Endothelial cell of umbilical vein (primary cell): Measurements from ENCODE around the gene NSD2. TPM values are rescaled to one million over a fixed set of nuclear protein-coding genes. Genes with fewer than 3 reads are reported as not detected.

Experiments used
- BruUV-seq: library from RNA; stranded (reverse); fragments of 400-500 nt; replicated peaks from 2 replicates; lab custom pipeline; 2021; lab: Mats Ljungman, UMichigan
- CTCF ChIA-PET: fragments of 300-600, 350-600 bp; sonication (Branson Sonifier 250); formaldehyde crosslinking; loops from one replicate; lab custom pipeline; 2021; ENCODE audit warnings: antibody characterized with exemption, inconsistent platforms; lab: Charles Lee
- POLR2A ChIA-PET: fragments of 300-600, 350-600 bp; sonication (Branson Sonifier 250); formaldehyde crosslinking; loops from one replicate; lab custom pipeline; 2021; ENCODE audit warnings: antibody characterized with exemption, inconsistent platforms; lab: Charles Lee
- DNase-seq: peaks from one replicate; pipeline ENCODE4 v3.0.0-alpha.2; 2011; ENCODE audit warnings: low read depth, low spot score
- FAIRE-seq: peaks from 2 replicates; lab custom pipeline; 2011; peaks lifted over from hg19 to GRCh38; lab: Jason Lieb, UNC
- H2AFZ ChIP-seq: 2 replicates; pipeline ENCODE4 v1.6.0; 2012; ENCODE audit warnings: low read depth, low read length, control low read depth, inconsistent platforms
- H3K27ac ChIP-seq: 2 replicates; pipeline ENCODE4 v1.5.1; 2011; ENCODE audit warnings: low read depth, mild to moderate bottlenecking, control low read depth, low read length, moderate library complexity; ENCODE audit not compliant: insufficient read depth
- H3K27me3 ChIP-seq, 2 experiments: 2 replicates each; pipeline versions ENCODE4 v1.6.0 to v1.6.1; 2011; ENCODE audit warnings: low read length in 2 of 2, mixed read lengths in 1 of 2; ENCODE audit not compliant: control insufficient read depth in 2 of 2, insufficient read depth in 2 of 2
- H3K36me3 ChIP-seq, 2 experiments: 2 replicates in 1 of 2; 3 replicates in 1 of 2; pipeline ENCODE4 v1.5.1; 2011; ENCODE audit warnings: low read length in 2 of 2, mild to moderate bottlenecking in 1 of 2, moderate library complexity in 1 of 2; ENCODE audit not compliant: control insufficient read depth in 2 of 2, insufficient read depth in 2 of 2; ENCODE audit errors: extremely low read depth in 1 of 2
- H3K4me1 ChIP-seq: 3 replicates; pipeline ENCODE4 v1.5.1; 2011; ENCODE audit warnings: mild to moderate bottlenecking, low read length; ENCODE audit not compliant: control insufficient read depth, insufficient read depth; ENCODE audit errors: extremely low read depth
- H3K4me2 ChIP-seq: 2 replicates; pipeline ENCODE4 v1.6.1; 2011; ENCODE audit warnings: low read length, control low read depth, mixed read lengths; ENCODE audit not compliant: insufficient read depth
- H3K4me3 ChIP-seq, 3 experiments: fragments of 200-600 bp in 1 of 3; sonication (generic), shearing (Covaris generic) in 1 of 3; replicated peaks in 1 of 3; 2 replicates each; pipeline ENCODE4 v1.5.1; 2011 to 2016; ENCODE audit warnings: control low read depth in 3 of 3, low read length in 3 of 3, mild to moderate bottlenecking in 2 of 3, inconsistent platforms in 1 of 3, low read depth in 1 of 3, moderate library complexity in 1 of 3; ENCODE audit not compliant: insufficient read depth in 1 of 3
- H3K79me2 ChIP-seq: 2 replicates; pipeline ENCODE4 v1.6.0; 2012; ENCODE audit warnings: low read length, inconsistent platforms; ENCODE audit not compliant: control insufficient read depth, insufficient read depth
- H3K9ac ChIP-seq: replicated peaks from 2 replicates; pipeline ENCODE3; 2011; ENCODE audit warnings: low read length, control low read depth; ENCODE audit not compliant: insufficient read depth; ENCODE audit errors: extremely low read depth
- H3K9me1 ChIP-seq: replicated peaks from 3 replicates; pipeline ENCODE4 v1.6.0; 2011; ENCODE audit warnings: mild to moderate bottlenecking, low read length; ENCODE audit not compliant: control insufficient read depth, insufficient read depth; ENCODE audit errors: extremely low read depth
- H3K9me3 ChIP-seq: replicated peaks from 2 replicates; pipeline ENCODE4 v1.5.1; 2012; ENCODE audit warnings: low read length, inconsistent platforms; ENCODE audit not compliant: control insufficient read depth, insufficient read depth
- H4K20me1 ChIP-seq: replicated peaks from 2 replicates; pipeline ENCODE3; 2011; ENCODE audit warnings: mild to moderate bottlenecking, low read length; ENCODE audit not compliant: control insufficient read depth, insufficient read depth; ENCODE audit errors: extremely low read depth
- EZH2 ChIP-seq: IDR thresholded peaks from 2 replicates; pipeline ENCODE4 v1.6.1; 2012; ENCODE audit warnings: borderline replicate concordance, low read depth, mild to moderate bottlenecking, moderate library complexity, low read length, inconsistent platforms; ENCODE audit not compliant: severe bottlenecking
- FOS ChIP-seq: IDR thresholded peaks from 2 replicates; pipeline ENCODE4 v1.6.1; 2011; ENCODE audit warnings: mild to moderate bottlenecking, low read length, moderate library complexity, borderline replicate concordance; ENCODE audit not compliant: insufficient read depth
- JUN ChIP-seq: IDR thresholded peaks from 2 replicates; pipeline ENCODE4 v1.6.1; 2011; ENCODE audit warnings: borderline replicate concordance, low read depth; ENCODE audit not compliant: insufficient read length, insufficient read depth
- MAX ChIP-seq: IDR thresholded peaks from 2 replicates; pipeline ENCODE4 v1.6.1; 2011; ENCODE audit not compliant: insufficient read depth, insufficient read length
- MYC ChIP-seq: IDR thresholded peaks from one replicate; pipeline ENCODE4 v1.6.1; 2011; ENCODE audit warnings: mild to moderate bottlenecking, low read depth, low read length
- POLR2A ChIP-seq: IDR thresholded peaks from 2 replicates; pipeline ENCODE4 v1.6.1; 2012; ENCODE audit warnings: low read depth, mild to moderate bottlenecking, control low read depth, low read length
- POLR2AphosphoS5 ChIP-seq: IDR thresholded peaks from 2 replicates; pipeline ENCODE4 v1.6.1; 2012; ENCODE audit warnings: low read depth, mild to moderate bottlenecking, control low read depth, low read length, moderate library complexity; ENCODE audit not compliant: insufficient read depth
- dilution Hi-C: fragments of 300-500 bp; cut with MboI; formaldehyde crosslinking; loops from one replicate; pipeline ENCODE4 v1.15.0; 2019; ENCODE audit warnings: low sequenced_read_pairs; ENCODE audit not compliant: extremely low pct_ligation_motif_present
- intact Hi-C: fragments of 100-400 bp; cut with micrococcal nuclease; formaldehyde crosslinking; loops from one replicate; pipeline ENCODE4 v1.10.0; 2022
- polyA plus RNA-seq, 4 experiments: library from polyadenylated mRNA; depleted of rRNA in 3 of 4; stranded (reverse) in 3 of 4; unstranded in 1 of 4; fragments of >200 nt; gene quantifications; 2 replicates each; pipeline versions ENCODE4 v1.2.1 to v1.2.3, GENCODE V29; 2011 to 2012; ENCODE audit warnings: missing spikeins in 1 of 4
- total RNA-seq: library from RNA; stranded (reverse); gene quantifications from 2 replicates; pipeline ENCODE4 v1.2.3, GENCODE V29; 2021

NSD2 gene
- total and polyA plus RNA-seq, 2 donors (not counting 3 experiments of a cell fraction or from before 2014, with no cell fraction given) = 31.3 to 171 TPM

DNA sequence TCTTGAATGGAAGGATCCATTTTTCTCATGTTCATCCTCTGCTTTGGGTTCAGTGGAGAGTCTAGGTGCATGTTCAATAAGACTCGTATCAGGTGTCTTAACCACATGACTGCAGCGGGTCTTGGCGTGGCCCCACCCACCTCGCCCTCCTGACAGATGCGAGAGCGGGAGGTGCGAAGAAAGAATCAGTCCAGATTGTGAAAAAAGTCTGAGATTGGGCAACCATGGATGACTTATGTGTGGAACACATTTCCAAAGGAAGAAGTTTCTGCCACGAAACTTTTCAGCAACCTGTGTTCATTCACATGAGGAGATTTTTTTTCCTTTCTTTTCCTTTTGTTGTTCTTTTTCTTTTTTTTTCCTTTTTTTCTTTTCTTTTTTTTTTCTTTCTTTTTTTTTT is 66.8 kb downstream of the NSD2 start:
- Histone ChIP-seq H3K4me2 (no peak overlapping the region), H3K4me1 (peaks cover 17% of the 10 kb centered on the region), H3K27ac (no peak overlapping the region), H3K4me3 (no peak overlapping the region), H3K36me3 (peaks cover 9 to 23% of the 10 kb centered on the region in 2 experiments), H3K27me3 (no peaks in the 10 kb centered on the region), H3K9me3 (no peaks in the 10 kb centered on the region), H3K79me2 (peaks cover 11% of the 10 kb centered on the region), H3K9me1 (no peaks in the 10 kb centered on the region), H2AFZ (no peak overlapping the region), H3K9ac (no peak overlapping the region), H4K20me1 (no peaks in the 10 kb centered on the region)
- no peak for DNase-seq
- ChIA-PET POLR2A (no interaction called here), CTCF (interaction anchor here (0.6 to 0.9 kb wide), 3 partner anchors 18 to 208 kb away, joined by 3 to 4 read pairs (median 3); no protein-coding TSS in a partner anchor)
- no peak for TF ChIP-seq JUN
- no peak for TF ChIP-seq MAX
- no peak for TF ChIP-seq FOS
- TF ChIP-seq POLR2A = no peak
- TF ChIP-seq MYC = no peak
- TF ChIP-seq POLR2AphosphoS5 = no peak
- TF ChIP-seq EZH2 = no peak
- intact Hi-C loops (no loop called here), dilution Hi-C loops (no loop called here)
- BruUV-seq = no TSS peak
- no peak for FAIRE-seq
